ENCODE data around the gene RXRA.

DNA sequence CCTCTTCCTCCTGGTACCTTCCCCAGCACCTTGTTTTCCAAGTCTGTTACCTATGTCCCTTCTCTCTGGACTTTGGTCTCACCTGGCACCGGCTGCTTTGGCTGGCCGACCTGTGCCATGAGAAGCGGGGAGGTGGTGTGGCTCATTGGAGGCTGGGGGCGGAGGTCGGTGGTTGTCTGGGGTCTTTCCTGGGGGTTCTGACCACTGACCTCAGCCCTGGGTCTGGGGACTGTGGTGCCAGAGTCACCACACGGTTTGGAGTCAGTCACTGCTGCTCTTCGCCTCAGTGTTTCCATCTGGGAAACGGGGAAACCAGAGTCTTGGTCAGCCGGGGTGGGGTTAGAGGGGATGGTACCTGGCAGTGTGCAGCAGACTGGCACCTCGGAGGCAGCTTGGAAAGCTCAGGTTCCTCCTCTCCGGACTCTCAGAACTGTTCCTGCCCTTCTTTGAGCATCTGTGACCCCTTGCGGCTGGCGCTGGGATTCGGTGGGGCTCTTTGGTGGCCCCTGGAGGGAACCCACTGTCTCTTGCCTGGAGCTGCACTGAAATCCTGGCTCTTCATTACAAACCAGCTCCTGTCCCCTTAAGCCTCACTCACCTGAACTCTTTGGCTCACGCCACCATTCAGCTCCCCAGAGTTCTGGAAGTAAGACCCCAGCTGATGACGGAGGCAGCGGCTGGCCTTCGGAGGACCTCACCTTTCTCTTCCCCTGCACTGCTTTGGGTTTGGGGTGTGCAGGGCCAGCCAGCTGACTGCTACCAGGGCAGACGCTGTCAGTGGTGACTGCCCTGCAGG is 4.1 kb upstream of the RXRA start:
- TF ChIP-seq, protein P1, sequence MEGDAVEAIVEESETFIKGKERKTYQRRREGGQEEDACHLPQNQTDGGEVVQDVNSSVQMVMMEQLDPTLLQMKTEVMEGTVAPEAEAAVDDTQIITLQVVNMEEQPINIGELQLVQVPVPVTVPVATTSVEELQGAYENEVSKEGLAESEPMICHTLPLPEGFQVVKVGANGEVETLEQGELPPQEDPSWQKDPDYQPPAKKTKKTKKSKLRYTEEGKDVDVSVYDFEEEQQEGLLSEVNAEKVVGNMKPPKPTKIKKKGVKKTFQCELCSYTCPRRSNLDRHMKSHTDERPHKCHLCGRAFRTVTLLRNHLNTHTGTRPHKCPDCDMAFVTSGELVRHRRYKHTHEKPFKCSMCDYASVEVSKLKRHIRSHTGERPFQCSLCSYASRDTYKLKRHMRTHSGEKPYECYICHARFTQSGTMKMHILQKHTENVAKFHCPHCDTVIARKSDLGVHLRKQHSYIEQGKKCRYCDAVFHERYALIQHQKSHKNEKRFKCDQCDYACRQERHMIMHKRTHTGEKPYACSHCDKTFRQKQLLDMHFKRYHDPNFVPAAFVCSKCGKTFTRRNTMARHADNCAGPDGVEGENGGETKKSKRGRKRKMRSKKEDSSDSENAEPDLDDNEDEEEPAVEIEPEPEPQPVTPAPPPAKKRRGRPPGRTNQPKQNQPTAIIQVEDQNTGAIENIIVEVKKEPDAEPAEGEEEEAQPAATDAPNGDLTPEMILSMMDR (IDR thresholded peaks at IDR 0.05; ENCODE audit: low read length): no peak
- no peak for TF ChIP-seq EZH2 (IDR thresholded peaks at IDR 0.05; ENCODE audit: borderline replicate concordance, low read length)
